CD8-positive, alpha-beta memory T cell (primary cell): Measurements from ENCODE around the gene ARID4B. TPM values are rescaled to one million over a fixed set of nuclear protein-coding genes. Genes with fewer than 3 reads are reported as not detected.
"Not testable (repeated sequence)": the region's sequence is repeated elsewhere in the genome, so short reads cannot be mapped to it uniquely, and the experiment has no call there.

Experiments
- CTCF ChIA-PET: fragments of 350-600 bp; sonication (Branson Sonifier 250); formaldehyde crosslinking; loops from one replicate; lab custom pipeline; 2021; ENCODE audit warnings: antibody characterized with exemption; lab: Charles Lee
- POLR2A ChIA-PET: fragments of 350-600 bp; sonication (Branson Sonifier 250); formaldehyde crosslinking; loops from one replicate; lab custom pipeline; 2021; ENCODE audit warnings: antibody characterized with exemption; lab: Charles Lee
- DNase-seq, 5 donors: peaks; one replicate each; pipeline versions ENCODE4 v3.0.0 to v3.0.0-alpha.2; 2020 to 2022; ENCODE audit warnings: mixed read lengths in 1 of 5
- H3K27ac ChIP-seq: one replicate; pipeline ENCODE4 v1.7.0; 2013; ENCODE audit warnings: low read depth, mild to moderate bottlenecking, low read length, moderate library complexity
- H3K27me3 ChIP-seq: 2 replicates; pipeline ENCODE4 v1.7.0; 2013; ENCODE audit warnings: low read length, mild to moderate bottlenecking; ENCODE audit not compliant: insufficient read depth, poor library complexity, severe bottlenecking
- H3K36me3 ChIP-seq: 2 replicates; pipeline ENCODE4 v1.7.0; 2013; ENCODE audit warnings: mild to moderate bottlenecking, low read length, moderate library complexity; ENCODE audit not compliant: insufficient read depth
- H3K4me1 ChIP-seq: 2 replicates; pipeline ENCODE4 v1.7.0; 2013; ENCODE audit warnings: mild to moderate bottlenecking, low read length, moderate library complexity; ENCODE audit not compliant: insufficient read depth
- H3K4me3 ChIP-seq: 2 replicates; pipeline ENCODE4 v1.7.0; 2013; ENCODE audit warnings: mild to moderate bottlenecking, low read length
- H3K9me3 ChIP-seq: 2 replicates; pipeline ENCODE4 v1.7.0; 2013; ENCODE audit warnings: mild to moderate bottlenecking, low read length
- H3K27ac Mint-ChIP-seq, 8 donors: one replicate each; pipeline ENCODE4 v1.8.0; 2020 to 2021; ENCODE audit warnings: mixed read lengths in 8 of 8, mild to moderate bottlenecking in 6 of 8, inconsistent platforms in 3 of 8, moderate library complexity in 3 of 8
- H3K27me3 Mint-ChIP-seq, 2 donors: one replicate each; pipeline ENCODE4 v1.8.0; 2020 to 2021; ENCODE audit warnings: mixed read lengths in 2 of 2, mild to moderate bottlenecking in 1 of 2, moderate library complexity in 1 of 2
- H3K36me3 Mint-ChIP-seq, 3 donors: one replicate each; pipeline ENCODE4 v1.8.0; 2020 to 2021; ENCODE audit warnings: mixed read lengths in 3 of 3, inconsistent platforms in 1 of 3, mild to moderate bottlenecking in 1 of 3
- H3K4me1 Mint-ChIP-seq, 3 donors: one replicate each; pipeline ENCODE4 v1.8.0; 2020 to 2021; ENCODE audit warnings: mixed read lengths in 3 of 3, inconsistent platforms in 1 of 3, mild to moderate bottlenecking in 1 of 3
- H3K4me3 Mint-ChIP-seq, 7 donors: one replicate each; pipeline ENCODE4 v1.8.0; 2020 to 2021; ENCODE audit warnings: mixed read lengths in 7 of 7, mild to moderate bottlenecking in 6 of 7, moderate library complexity in 4 of 7, inconsistent platforms in 2 of 7
- H3K9me3 Mint-ChIP-seq, 5 donors: one replicate each; pipeline ENCODE4 v1.8.0; 2020 to 2022; ENCODE audit warnings: mixed read lengths in 5 of 5, mild to moderate bottlenecking in 3 of 5, moderate library complexity in 2 of 5, inconsistent platforms in 1 of 5
- polyA plus RNA-seq: library from polyadenylated mRNA; unstranded; fragments of 300-500 nt; fragmentation: Illumina TruSeq; gene quantifications from one replicate; pipeline ENCODE4 v1.2.3, GENCODE V29; 2021
- total RNA-seq, 2 experiments: library from RNA; stranded (reverse); gene quantifications; one replicate each; pipeline ENCODE4 v1.2.3, GENCODE V29; 2021

The ARID4B gene
- total and polyA plus RNA-seq, 3 experiments from 2014 or later = 39.9 to 88.6 (median 43.0) TPM

- Mint-ChIP-seq H3K27ac (peak overlapping the region in 7 of 8 donors; percentile 13 to 76 (median 20)), H3K36me3 (peaks cover 5 to 63% (median 9%) of the 10 kb centered on the region in 3 donors), H3K9me3 (no peaks in the 10 kb centered on the region), H3K27me3 (no peaks in the 10 kb centered on the region), H3K4me1 (peaks cover 11 to 26% (median 24%) of the 10 kb centered on the region in 3 donors), H3K4me3 (no peak overlapping the region)
- POLR2A ChIA-PET = interaction anchor here (0.6 kb wide), 1 partner anchor 751 kb away, joined by 3 read pairs; no protein-coding TSS in a partner anchor
- Histone ChIP-seq H3K36me3 (no peaks in the 10 kb centered on the region), H3K27ac (no peak overlapping the region), H3K4me1 (peaks cover 7% of the 10 kb centered on the region), H3K4me3 (no peak overlapping the region), H3K27me3 (no peaks in the 10 kb centered on the region), H3K9me3 (no peaks in the 10 kb centered on the region)
- CTCF ChIA-PET = interaction anchor here (1.0 kb wide), 1 partner anchor 203 kb away, joined by 3 read pairs; no protein-coding TSS in a partner anchor
- DNase-seq = no peak
Observed at GRCh38 chr1:235213752-235214151, 114.2 kb downstream of the ARID4B start.

- Mint-ChIP-seq H3K4me3 (no peak overlapping the region), H3K36me3 (peaks cover 3 to 52% (median 5%) of the 10 kb centered on the region in 3 donors), H3K9me3 (no peaks in the 10 kb centered on the region), H3K27me3 (no peaks in the 10 kb centered on the region), H3K27ac (peak overlapping the region in 3 of 8 donors; percentile 12 to 92 (median 44)), H3K4me1 (peaks cover 15 to 28% (median 28%) of the 10 kb centered on the region in 3 donors)
- no peaks in the 10 kb centered on the region for H3K27me3 ChIP-seq
- CTCF ChIA-PET = interaction anchor here (0.9 to 1.0 kb wide), 2 partner anchors 30 to 42 kb away, joined by 3 read pairs; no protein-coding TSS in a partner anchor
- H3K9me3 ChIP-seq = no peaks in the 10 kb centered on the region
- H3K36me3 ChIP-seq = no peaks in the 10 kb centered on the region
- no peak for DNase-seq
- POLR2A ChIA-PET = no interaction called here
- H3K4me1 ChIP-seq = peaks cover 18% of the 10 kb centered on the region
- H3K27ac ChIP-seq = no peak overlapping the region
- H3K4me3 ChIP-seq = no peak overlapping the region
Observed at GRCh38 chr1:235211517-235211916, 116.5 kb downstream of the ARID4B start.

- Mint-ChIP-seq H3K36me3 (peaks cover 0 to 54% (median 5%) of the 10 kb centered on the region in 3 donors), H3K27me3 (no peaks in the 10 kb centered on the region), H3K4me1 (peaks cover 22 to 33% (median 31%) of the 10 kb centered on the region in 3 donors), H3K9me3 (no peaks in the 10 kb centered on the region), H3K27ac (peak overlapping the region; percentile 2 to 83 (median 60)), H3K4me3 (peak overlapping the region in 4 of 7 donors; percentile 1 to 28 (median 5))
- H3K27ac ChIP-seq = no peak overlapping the region
- H3K27me3 ChIP-seq = no peaks in the 10 kb centered on the region
- POLR2A ChIA-PET = no interaction called here
- H3K36me3 ChIP-seq = no peaks in the 10 kb centered on the region
- DNase-seq = peak in 3 of 5 donors; percentile 20 to 60 (median 56)
- CTCF ChIA-PET = interaction anchor here (1.1 kb wide), 1 partner anchor 208 kb away, joined by 3 read pairs; no protein-coding TSS in a partner anchor
- H3K4me3 ChIP-seq = no peak overlapping the region
- H3K4me1 ChIP-seq = peaks cover 14% of the 10 kb centered on the region
- no peaks in the 10 kb centered on the region for H3K9me3 ChIP-seq
Observed at GRCh38 chr1:235207209-235207565, 120.8 kb downstream of the ARID4B start.

- Mint-ChIP-seq H3K27ac (peak overlapping the region; percentile 2 to 86 (median 72)), H3K4me3 (peak overlapping the region in 3 of 7 donors; percentile 1 to 6 (median 4)), H3K27me3 (no peaks in the 10 kb centered on the region), H3K36me3 (peaks cover 0 to 49% (median 5%) of the 10 kb centered on the region in 3 donors), H3K9me3 (no peaks in the 10 kb centered on the region), H3K4me1 (peaks cover 22 to 33% (median 31%) of the 10 kb centered on the region in 3 donors)
- Histone ChIP-seq H3K4me1 (peaks cover 14% of the 10 kb centered on the region), H3K36me3 (no peaks in the 10 kb centered on the region), H3K9me3 (no peaks in the 10 kb centered on the region), H3K27me3 (no peaks in the 10 kb centered on the region), H3K27ac (no peak overlapping the region), H3K4me3 (no peak overlapping the region)
- CTCF ChIA-PET = interaction anchor here (1.1 kb wide), 1 partner anchor 209 kb away, joined by 3 read pairs; no protein-coding TSS in a partner anchor
- DNase-seq = peak in 1 of 5 donors; percentile 2
- POLR2A ChIA-PET = no interaction called here
Observed at GRCh38 chr1:235206533-235207208, 121.3 kb downstream of the ARID4B start.

GRCh38 chr1:235205687-235206086 is 122.3 kb downstream of the ARID4B start:
- ChIA-PET POLR2A (no interaction called here), CTCF (no interaction called here)
- H3K9me3 Mint-ChIP-seq = no peaks in the 10 kb centered on the region
- no peaks in the 10 kb centered on the region for H3K36me3 ChIP-seq
- no peak for DNase-seq
- no peak overlapping the region for H3K4me3 ChIP-seq
- H3K4me1 ChIP-seq = peaks cover 14% of the 10 kb centered on the region
- H3K27ac Mint-ChIP-seq = no peak overlapping the region
- H3K9me3 ChIP-seq = no peaks in the 10 kb centered on the region
- no peaks in the 10 kb centered on the region for H3K27me3 Mint-ChIP-seq
- peaks cover 0 to 42% (median 3%) of the 10 kb centered on the region in 3 donors for H3K36me3 Mint-ChIP-seq
- H3K27ac ChIP-seq = no peak overlapping the region
- H3K4me3 Mint-ChIP-seq = no peak overlapping the region
- H3K27me3 ChIP-seq = no peaks in the 10 kb centered on the region
- H3K4me1 Mint-ChIP-seq = peaks cover 22 to 33% (median 31%) of the 10 kb centered on the region in 3 donors

GRCh38 chr1:235203428-235203827 is 124.6 kb downstream of the ARID4B start:
- Mint-ChIP-seq H3K4me1 (peaks cover 22 to 42% (median 37%) of the 10 kb centered on the region in 3 donors), H3K9me3 (no peaks in the 10 kb centered on the region), H3K27ac (no peak overlapping the region), H3K27me3 (no peaks in the 10 kb centered on the region), H3K4me3 (no peak overlapping the region), H3K36me3 (peaks cover 0 to 41% (median 8%) of the 10 kb centered on the region in 3 donors)
- no peaks in the 10 kb centered on the region for H3K27me3 ChIP-seq
- CTCF ChIA-PET = no interaction called here
- no peak for DNase-seq
- POLR2A ChIA-PET = no interaction called here
- H3K9me3 ChIP-seq = no peaks in the 10 kb centered on the region
- peaks cover 14% of the 10 kb centered on the region for H3K4me1 ChIP-seq
- no peak overlapping the region for H3K4me3 ChIP-seq
- H3K36me3 ChIP-seq = no peaks in the 10 kb centered on the region
- no peak overlapping the region for H3K27ac ChIP-seq

- H3K27me3 Mint-ChIP-seq, DNase-seq, H3K4me3 Mint-ChIP-seq, H3K27ac Mint-ChIP-seq, H3K9me3 Mint-ChIP-seq, H3K9me3 ChIP-seq, H3K27ac ChIP-seq, POLR2A ChIA-PET, H3K4me3 ChIP-seq, H3K27me3 ChIP-seq, H3K36me3 ChIP-seq, CTCF ChIA-PET: not testable (repeated sequence)
- peaks cover 12% of the 10 kb centered on the region for H3K4me1 ChIP-seq
- Mint-ChIP-seq H3K4me1 (peaks cover 20 to 43% (median 31%) of the 10 kb centered on the region in 3 donors), H3K36me3 (peaks cover 0 to 47% (median 8%) of the 10 kb centered on the region in 3 donors)
Observed at GRCh38 chr1:235202447-235202846, 125.5 kb downstream of the ARID4B start.

GRCh38 chr1:235199441-235199840 is 128.5 kb downstream of the ARID4B start:
- H3K4me1 ChIP-seq = no peaks in the 10 kb centered on the region
- Mint-ChIP-seq H3K27me3 (no peaks in the 10 kb centered on the region), H3K9me3 (no peaks in the 10 kb centered on the region)

More at GRCh38 chr1:235199441-235199840, 128.5 kb downstream of the ARID4B start:
- ChIA-PET CTCF (no interaction called here), POLR2A (no interaction called here)
- Mint-ChIP-seq H3K27ac (peak overlapping the region in 2 of 8 donors; percentile 68 to 77), H3K4me3 (no peak overlapping the region), H3K4me1 (peaks cover 0 to 16% (median 10%) of the 10 kb centered on the region in 3 donors), H3K36me3 (peaks cover 0 to 53% (median 7%) of the 10 kb centered on the region in 3 donors)
- H3K4me3 ChIP-seq = no peak overlapping the region
- no peaks in the 10 kb centered on the region for H3K9me3 ChIP-seq
- no peaks in the 10 kb centered on the region for H3K27me3 ChIP-seq
- H3K36me3 ChIP-seq = no peaks in the 10 kb centered on the region
- no peak for DNase-seq
- no peak overlapping the region for H3K27ac ChIP-seq
